Measurements from ENCODE around the gene CHST8.

Gene CHST8

GRCh38 chr19:33771384-33772101 is 149.8 kb downstream of the CHST8 start:
- TF ChIP-seq CTCF (IDR thresholded peaks at IDR 0.05; ENCODE audit: low read depth, low read length) = peak; percentile 86
- H3K4me1 ChIP-seq = peaks cover 13% of the 10 kb centered on the region
- H3K27me3 ChIP-seq = no peaks in the 10 kb centered on the region
- DNase-seq = peak; percentile 87
- H3K9me3 ChIP-seq = no peaks in the 10 kb centered on the region
- peaks cover 4% of the 10 kb centered on the region; the same call in 1 of the 2 replicates for H3K36me3 ChIP-seq
- no peak overlapping the region for H3K4me3 ChIP-seq (ENCODE audit: low read depth, low read length)

DNA sequence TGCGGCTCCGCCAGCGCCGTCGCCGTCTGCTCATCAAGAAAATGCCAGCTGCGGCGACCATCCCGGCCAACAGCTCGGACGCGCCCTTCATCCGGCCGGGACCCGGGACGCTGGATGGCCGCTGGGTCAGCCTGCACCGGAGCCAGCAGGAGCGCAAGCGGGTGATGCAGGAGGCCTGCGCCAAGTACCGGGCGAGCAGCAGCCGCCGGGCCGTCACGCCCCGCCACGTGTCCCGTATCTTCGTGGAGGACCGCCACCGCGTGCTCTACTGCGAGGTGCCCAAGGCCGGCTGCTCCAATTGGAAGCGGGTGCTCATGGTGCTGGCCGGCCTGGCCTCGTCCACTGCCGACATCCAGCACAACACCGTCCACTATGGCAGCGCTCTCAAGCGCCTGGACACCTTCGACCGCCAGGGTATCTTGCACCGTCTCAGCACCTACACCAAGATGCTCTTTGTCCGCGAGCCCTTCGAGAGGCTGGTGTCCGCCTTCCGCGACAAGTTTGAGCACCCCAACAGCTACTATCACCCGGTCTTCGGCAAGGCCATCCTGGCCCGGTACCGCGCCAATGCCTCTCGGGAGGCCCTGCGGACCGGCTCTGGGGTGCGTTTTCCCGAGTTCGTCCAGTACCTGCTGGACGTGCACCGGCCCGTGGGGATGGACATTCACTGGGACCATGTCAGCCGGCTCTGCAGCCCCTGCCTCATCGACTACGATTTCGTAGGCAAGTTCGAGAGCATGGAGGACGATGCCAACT is 150.5 kb downstream of the CHST8 start:
- Histone ChIP-seq H3K9me3 (no peaks in the 10 kb centered on the region), H3K4me3 (ENCODE audit: low read depth, low read length) (no peak overlapping the region), H3K4me1 (peaks cover 13% of the 10 kb centered on the region), H3K27me3 (no peaks in the 10 kb centered on the region), H3K36me3 (peaks cover 4% of the 10 kb centered on the region; the same call in 1 of the 2 replicates)
- no peak for TF ChIP-seq CTCF (IDR thresholded peaks at IDR 0.05; ENCODE audit: low read depth, low read length)
- no peak for DNase-seq

GRCh38 chr19:33772858-33773180 is 151.1 kb downstream of the CHST8 start:
- Histone ChIP-seq H3K27me3 (no peaks in the 10 kb centered on the region), H3K9me3 (no peaks in the 10 kb centered on the region), H3K4me3 (ENCODE audit: low read depth, low read length) (no peak overlapping the region), H3K4me1 (peaks cover 13% of the 10 kb centered on the region), H3K36me3 (peaks cover 4% of the 10 kb centered on the region; the same call in 1 of the 2 replicates)
- no peak for TF ChIP-seq CTCF (IDR thresholded peaks at IDR 0.05; ENCODE audit: low read depth, low read length)
- DNase-seq = no peak

DNA sequence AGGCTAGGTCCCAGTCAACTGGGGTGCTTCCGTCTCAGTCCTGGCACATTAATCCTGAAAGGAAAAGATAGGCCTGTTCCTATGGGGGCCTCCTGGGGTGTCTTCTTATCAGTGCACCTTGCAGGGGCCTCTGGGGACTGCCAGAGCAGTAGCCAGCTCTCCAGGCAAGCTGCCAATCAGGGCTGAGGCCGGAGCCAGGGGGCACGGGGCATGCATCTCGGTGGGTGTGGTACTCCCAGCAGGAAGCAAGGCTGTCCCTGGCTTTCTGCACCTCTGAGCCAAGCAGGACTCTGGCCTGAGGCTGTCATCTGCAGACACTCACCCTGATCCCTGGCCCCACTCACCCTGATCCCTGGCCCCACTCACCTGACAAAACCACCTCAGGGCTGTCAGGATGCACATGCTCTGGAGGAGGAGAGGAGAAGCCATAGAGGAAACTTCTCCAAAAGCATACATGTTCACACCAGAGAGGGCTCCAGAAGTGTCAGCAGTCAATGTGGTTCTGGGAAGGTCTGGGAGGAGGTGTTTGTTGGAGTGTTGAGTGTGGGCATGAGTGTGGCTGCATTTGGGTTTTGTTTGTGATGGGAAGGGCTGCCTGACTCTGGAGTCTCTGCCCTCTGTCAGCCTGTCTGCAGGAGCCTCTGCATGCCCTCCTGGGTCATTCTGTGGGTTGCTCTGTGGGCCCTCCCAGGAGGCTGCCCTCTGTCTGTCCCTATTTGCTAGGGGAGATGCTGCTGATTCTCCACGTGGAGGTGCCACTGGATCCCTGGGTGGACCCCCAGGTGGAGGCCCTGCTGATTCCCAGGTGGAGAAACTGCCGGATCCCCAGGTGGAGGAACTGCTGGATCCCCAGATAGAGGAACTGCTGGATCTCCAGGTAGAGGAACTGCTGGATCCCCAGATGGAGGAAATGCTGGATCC is 152.2 kb downstream of the CHST8 start:
- TF ChIP-seq CTCF (IDR thresholded peaks at IDR 0.05; ENCODE audit: low read depth, low read length) = no peak
- Histone ChIP-seq H3K9me3 (no peaks in the 10 kb centered on the region), H3K4me1 (peaks cover 15% of the 10 kb centered on the region), H3K36me3 (peaks cover 4% of the 10 kb centered on the region; the same call in 1 of the 2 replicates), H3K4me3 (ENCODE audit: low read depth, low read length) (no peak overlapping the region), H3K27me3 (no peaks in the 10 kb centered on the region)
- peak; percentile 63 for DNase-seq

DNA sequence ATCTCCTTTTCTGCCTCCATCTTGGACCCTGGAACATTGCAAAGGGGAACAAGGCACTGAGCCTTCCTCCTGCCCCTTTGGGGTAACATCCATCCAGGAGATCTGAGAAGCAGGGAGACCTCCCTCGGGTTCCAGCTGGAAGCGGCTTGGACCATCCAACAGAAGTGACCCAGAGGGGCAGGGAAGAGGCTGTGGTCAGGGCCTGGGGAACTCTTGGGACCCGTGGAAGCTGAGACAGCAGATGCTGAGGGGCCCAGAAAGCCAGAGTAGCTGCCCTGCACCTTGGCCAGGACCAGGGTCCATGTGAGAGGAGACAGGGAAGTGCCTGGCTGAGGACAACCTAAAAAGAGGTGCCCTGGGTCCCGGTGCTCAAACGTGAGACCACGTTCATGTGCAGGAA is 153.0 kb downstream of the CHST8 start:
- Histone ChIP-seq H3K9me3 (no peaks in the 10 kb centered on the region), H3K4me1 (peaks cover 12% of the 10 kb centered on the region), H3K27me3 (no peaks in the 10 kb centered on the region), H3K36me3 (peaks cover 4% of the 10 kb centered on the region; the same call in 1 of the 2 replicates), H3K4me3 (ENCODE audit: low read depth, low read length) (no peak overlapping the region)
- TF ChIP-seq CTCF (IDR thresholded peaks at IDR 0.05; ENCODE audit: low read depth, low read length) = no peak
- no peak for DNase-seq
